ENCODE results near the gene PPIA. TPM values are rescaled to one million over a fixed set of nuclear protein-coding genes. Genes with fewer than 3 reads are reported as not detected.

PPIA gene
- total RNA-seq, 1 experiment from 2014 or later = 2,465 TPM

GRCh38 chr7:44846816-44847508 is 50.5 kb downstream of the PPIA start:
- H3K4me1 Mint-ChIP-seq = peaks cover 13% of the 10 kb centered on the region
- no peak for TF ChIP-seq NR1H2 (CRISPR knock-in tag; IDR thresholded peaks at IDR 0.05)
- no peak for TF ChIP-seq ZNF532 (CRISPR knock-in tag; IDR thresholded peaks at IDR 0.05; ENCODE audit: borderline replicate concordance)
- no peak for ATAC-seq
- H3K4me3 Mint-ChIP-seq = peak overlapping the region; percentile 99
- POLR2A ChIA-PET = interaction anchor here (0.6 to 2.4 kb wide), 12 partner anchors 10 to 159 kb away, joined by 3 to 10 read pairs (median 4); partner anchors contain the start of gene PPIA
- H3K27me3 Mint-ChIP-seq (ENCODE audit: low read depth) = no peaks in the 10 kb centered on the region
- no peaks in the 10 kb centered on the region for H3K9me3 Mint-ChIP-seq
- H3K27ac Mint-ChIP-seq = peak overlapping the region; percentile 99
- peaks cover 9% of the 10 kb centered on the region for H3K36me3 Mint-ChIP-seq
- CTCF ChIA-PET = interaction anchor here (0.6 to 2.0 kb wide), 16 partner anchors 10 to 289 kb away, joined by 3 to 18 read pairs (median 6); partner anchors contain the start of genes PPIA, PURB, TMED4 and ZMIZ2
- no peak for DNase-seq (ENCODE audit: low spot score)

- Mint-ChIP-seq H3K27ac (peak overlapping the region; percentile 99), H3K36me3 (peaks cover 3% of the 10 kb centered on the region), H3K9me3 (no peaks in the 10 kb centered on the region), H3K4me1 (peaks cover 13% of the 10 kb centered on the region), H3K27me3 (ENCODE audit: low read depth) (no peaks in the 10 kb centered on the region), H3K4me3 (peak overlapping the region; percentile 99)
- ChIA-PET POLR2A (interaction anchor here (0.6 to 2.4 kb wide), 16 partner anchors 10 to 265 kb away, joined by 3 to 10 read pairs (median 4); partner anchors contain the start of genes OGDH, PPIA, PURB and TMED4), CTCF (interaction anchor here (0.6 to 2.0 kb wide), 19 partner anchors 10 to 288 kb away, joined by 3 to 18 read pairs (median 4); partner anchors contain the start of genes PPIA, PURB, TMED4 and ZMIZ2)
- DNase-seq (ENCODE audit: low spot score) = peak; percentile 87
- TF ChIP-seq USF2 (CRISPR knock-in tag; IDR thresholded peaks at IDR 0.05) (no peak), ATF6 (CRISPR knock-in tag; IDR thresholded peaks at IDR 0.05) (no peak), HMGXB4 (CRISPR knock-in tag; IDR thresholded peaks at IDR 0.05) (peak; percentile 75; the same call in 1 of the 2 replicates), ATF3 (CRISPR knock-in tag; conservative IDR thresholded peaks at IDR 0.05) (no peak), ETV6 (CRISPR knock-in tag; IDR thresholded peaks at IDR 0.05) (no peak), CREB1 (CRISPR knock-in tag; IDR thresholded peaks at IDR 0.05) (no peak), ZNF416 (CRISPR knock-in tag; IDR thresholded peaks at IDR 0.05) (peak; percentile 83; the same call in 1 of the 2 replicates), ZBTB21 (CRISPR knock-in tag; IDR thresholded peaks at IDR 0.05; ENCODE audit: borderline replicate concordance) (no peak), PRDM15 (CRISPR knock-in tag; IDR thresholded peaks at IDR 0.05) (no peak), GRHL2 (CRISPR knock-in tag; IDR thresholded peaks at IDR 0.05; ENCODE audit: insufficient replicate concordance, severe bottlenecking) (no peak), CTCF (IDR thresholded peaks at IDR 0.05) (peak; percentile 72), AR (CRISPR knock-in tag; IDR thresholded peaks at IDR 0.05) (no peak)
- ATAC-seq = peak; percentile 69
Measured at GRCh38 chr7:44847509-44847919, 51.0 kb downstream of the PPIA start.

Measured in WTC11 (cell line).